SK-N-SH treated with all-trans-retinoic acid at 6 μM for 48 hours (cell line): Measurements from ENCODE around the gene PDRG1.

Experiments
- CSRNP3 ChIP-seq: fragments of 250-450 bp; sonication (Bioruptor Pico); IDR thresholded peaks from 2 replicates; pipeline ENCODE4 v1.5.1; 2021; ENCODE audit warnings: mild to moderate bottlenecking, moderate library complexity
- OSR1 ChIP-seq: fragments of 250-450 bp; sonication (Bioruptor Pico); IDR thresholded peaks from 2 replicates; pipeline ENCODE4 v1.8.0; 2022; ENCODE audit warnings: moderate library complexity, mild to moderate bottlenecking, inconsistent platforms
- RARB ChIP-seq: fragments of 250-450 bp; sonication (Bioruptor Pico); IDR thresholded peaks from 2 replicates; pipeline ENCODE4 v1.8.0; 2021; ENCODE audit warnings: mild to moderate bottlenecking, moderate library complexity
- SNAI2 ChIP-seq: fragments of 250-450 bp; sonication (Bioruptor Pico); IDR thresholded peaks from 2 replicates; pipeline ENCODE4 v1.5.0; 2020; ENCODE audit warnings: mild to moderate bottlenecking, moderate library complexity
- TCF4 ChIP-seq: fragments of 250-450 bp; sonication (Bioruptor Pico); IDR thresholded peaks from 2 replicates; pipeline ENCODE4 v1.8.0; 2021; ENCODE audit warnings: mild to moderate bottlenecking, moderate library complexity, borderline replicate concordance
- ZFP3 ChIP-seq: fragments of 250-450 bp; sonication (Bioruptor Pico); IDR thresholded peaks from 2 replicates; pipeline ENCODE4 v1.5.0; 2020; ENCODE audit warnings: mild to moderate bottlenecking, moderate library complexity
- ZNF565 ChIP-seq: fragments of 450-650 bp; formaldehyde crosslinking; conservative IDR thresholded peaks from 2 replicates; pipeline ENCODE4 v1.5.0; 2020; ENCODE audit warnings: low read depth, mild to moderate bottlenecking, moderate library complexity
- ZNF70 ChIP-seq: fragments of 450-650 bp; formaldehyde crosslinking; IDR thresholded peaks from 2 replicates; pipeline ENCODE4 v1.5.0; 2020; ENCODE audit warnings: mild to moderate bottlenecking, moderate library complexity
- TF ChIP-seq, protein P1 (sequence below): fragments of 250-450 bp; sonication (Bioruptor Pico); IDR thresholded peaks from 2 replicates; pipeline ENCODE4 v1.8.0; 2020; ENCODE audit warnings: mild to moderate bottlenecking, moderate library complexity, borderline replicate concordance

DNA sequence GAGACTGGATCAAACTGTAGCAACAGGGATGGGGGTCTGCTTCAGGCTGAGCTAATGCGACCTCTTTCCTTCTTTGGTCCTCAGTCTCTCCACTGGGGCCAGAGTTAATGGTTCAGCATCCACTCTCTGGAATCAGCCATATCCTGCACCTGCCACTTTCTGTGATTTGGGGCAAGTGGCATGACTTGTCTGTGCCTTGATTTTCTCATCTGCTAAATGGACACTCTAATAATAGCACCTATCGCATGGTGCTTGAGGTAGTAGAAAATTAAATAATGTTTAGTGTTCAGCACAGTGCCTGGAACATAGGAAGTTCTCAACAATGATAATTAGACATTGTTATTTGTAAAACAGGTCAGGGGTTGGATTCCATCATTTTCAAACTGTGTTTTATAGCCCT is 22.4 kb upstream of the PDRG1 start:
- TF ChIP-seq CSRNP3 (CRISPR knock-in tag) (no peak), ZNF565 (CRISPR knock-in tag) (no peak), TCF4 (CRISPR knock-in tag) (no peak), SNAI2 (no peak), ZNF70 (CRISPR knock-in tag) (no peak), RARB (CRISPR knock-in tag) (no peak), ZFP3 (CRISPR knock-in tag) (no peak), OSR1 (CRISPR knock-in tag) (no peak)
- TF ChIP-seq, protein P1, sequence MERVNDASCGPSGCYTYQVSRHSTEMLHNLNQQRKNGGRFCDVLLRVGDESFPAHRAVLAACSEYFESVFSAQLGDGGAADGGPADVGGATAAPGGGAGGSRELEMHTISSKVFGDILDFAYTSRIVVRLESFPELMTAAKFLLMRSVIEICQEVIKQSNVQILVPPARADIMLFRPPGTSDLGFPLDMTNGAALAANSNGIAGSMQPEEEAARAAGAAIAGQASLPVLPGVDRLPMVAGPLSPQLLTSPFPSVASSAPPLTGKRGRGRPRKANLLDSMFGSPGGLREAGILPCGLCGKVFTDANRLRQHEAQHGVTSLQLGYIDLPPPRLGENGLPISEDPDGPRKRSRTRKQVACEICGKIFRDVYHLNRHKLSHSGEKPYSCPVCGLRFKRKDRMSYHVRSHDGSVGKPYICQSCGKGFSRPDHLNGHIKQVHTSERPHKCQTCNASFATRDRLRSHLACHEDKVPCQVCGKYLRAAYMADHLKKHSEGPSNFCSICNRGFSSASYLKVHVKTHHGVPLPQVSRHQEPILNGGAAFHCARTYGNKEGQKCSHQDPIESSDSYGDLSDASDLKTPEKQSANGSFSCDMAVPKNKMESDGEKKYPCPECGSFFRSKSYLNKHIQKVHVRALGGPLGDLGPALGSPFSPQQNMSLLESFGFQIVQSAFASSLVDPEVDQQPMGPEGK (CRISPR knock-in tag): no peak
